Activated CD4-positive, alpha-beta memory T cell treated with anti-CD3 and anti-CD28 coated beads, Interleukin-2, amount 10 ng/mL, durations not matched to agents 7 days and 5 days (primary cell): Measurements from ENCODE around the gene BMP2K. TPM values are rescaled to one million over a fixed set of nuclear protein-coding genes. Genes with fewer than 3 reads are reported as not detected.

Experiments
- CTCF ChIA-PET: fragments of 350-600 bp; sonication (Branson Sonifier 250); formaldehyde crosslinking; loops from one replicate; lab custom pipeline; 2021; ENCODE audit warnings: antibody characterized with exemption, inconsistent platforms; lab: Charles Lee
- POLR2A ChIA-PET: fragments of 350-600 bp; sonication (Branson Sonifier 250); formaldehyde crosslinking; loops from one replicate; lab custom pipeline; 2021; ENCODE audit warnings: antibody characterized with exemption; lab: Charles Lee
- DNase-seq: peaks from one replicate; pipeline ENCODE4 v3.0.0-alpha.2; 2020
- H3K27ac Mint-ChIP-seq: one replicate; pipeline ENCODE4 v1.8.0; 2021; ENCODE audit warnings: mild to moderate bottlenecking, mixed read lengths
- H3K27me3 Mint-ChIP-seq: one replicate; pipeline ENCODE4 v1.8.0; 2021; ENCODE audit warnings: mixed read lengths
- H3K36me3 Mint-ChIP-seq: one replicate; pipeline ENCODE4 v1.8.0; 2021; ENCODE audit warnings: low read depth, mixed read lengths
- H3K4me1 Mint-ChIP-seq: one replicate; pipeline ENCODE4 v1.8.0; 2021; ENCODE audit warnings: mixed read lengths
- H3K4me3 Mint-ChIP-seq: one replicate; pipeline ENCODE4 v1.8.0; 2021; ENCODE audit warnings: mild to moderate bottlenecking, mixed read lengths
- H3K9me3 Mint-ChIP-seq: one replicate; pipeline ENCODE4 v1.8.0; 2021; ENCODE audit warnings: mixed read lengths
- total RNA-seq, 2 experiments: library from RNA; stranded (reverse); gene quantifications; one replicate each; pipeline ENCODE4 v1.2.3, GENCODE V29; 2021

The BMP2K gene
- total RNA-seq, 2 experiments from 2014 or later, result 15.6 to 15.8 TPM

- Mint-ChIP-seq H3K27ac (no peak overlapping the region), H3K4me1 (peaks cover 28% of the 10 kb centered on the region), H3K4me3 (no peak overlapping the region), H3K36me3 (no peaks in the 10 kb centered on the region), H3K9me3 (no peaks in the 10 kb centered on the region), H3K27me3 (no peaks in the 10 kb centered on the region)
- DNase-seq, result no peak
- ChIA-PET POLR2A (interaction anchor here (1.1 kb wide), 1 partner anchor 124 kb away, joined by 3 read pairs; no protein-coding TSS in a partner anchor), CTCF (interaction anchor here (0.7 to 1.0 kb wide), 3 partner anchors 11 to 13 kb away, joined by 3 to 5 read pairs (median 3); no protein-coding TSS in a partner anchor)
Observed at GRCh38 chr4:78768452-78769180, 7.5 kb upstream of the BMP2K start.

DNA sequence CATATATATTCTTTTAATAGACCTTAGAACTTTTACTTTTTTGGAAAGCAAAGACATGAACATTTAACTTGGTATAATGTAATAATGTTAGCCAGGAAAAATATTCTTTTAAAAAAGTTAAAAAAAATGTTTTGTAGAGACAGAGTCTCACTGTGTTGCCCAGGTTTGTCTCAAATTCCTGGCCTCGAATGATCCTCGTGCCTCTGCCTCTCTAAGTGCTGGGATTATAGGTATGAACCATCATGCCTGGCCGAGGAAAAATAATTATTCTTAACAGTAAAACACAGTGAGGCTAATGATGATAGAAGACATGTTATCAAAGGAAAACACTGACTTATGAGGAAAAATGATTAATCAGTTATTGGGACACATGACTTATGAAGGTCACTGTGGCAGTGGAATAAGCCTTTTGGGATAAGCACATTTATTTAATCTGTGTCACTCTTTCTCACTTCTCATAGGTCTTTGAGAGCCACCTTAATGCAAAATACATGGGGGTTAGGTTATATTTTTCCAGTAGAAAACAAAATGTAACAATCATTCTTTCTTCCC is 6.0 kb upstream of the BMP2K start:
- POLR2A ChIA-PET, result no interaction called here
- CTCF ChIA-PET, result no interaction called here
- no peaks in the 10 kb centered on the region for H3K27me3 Mint-ChIP-seq

DNA sequence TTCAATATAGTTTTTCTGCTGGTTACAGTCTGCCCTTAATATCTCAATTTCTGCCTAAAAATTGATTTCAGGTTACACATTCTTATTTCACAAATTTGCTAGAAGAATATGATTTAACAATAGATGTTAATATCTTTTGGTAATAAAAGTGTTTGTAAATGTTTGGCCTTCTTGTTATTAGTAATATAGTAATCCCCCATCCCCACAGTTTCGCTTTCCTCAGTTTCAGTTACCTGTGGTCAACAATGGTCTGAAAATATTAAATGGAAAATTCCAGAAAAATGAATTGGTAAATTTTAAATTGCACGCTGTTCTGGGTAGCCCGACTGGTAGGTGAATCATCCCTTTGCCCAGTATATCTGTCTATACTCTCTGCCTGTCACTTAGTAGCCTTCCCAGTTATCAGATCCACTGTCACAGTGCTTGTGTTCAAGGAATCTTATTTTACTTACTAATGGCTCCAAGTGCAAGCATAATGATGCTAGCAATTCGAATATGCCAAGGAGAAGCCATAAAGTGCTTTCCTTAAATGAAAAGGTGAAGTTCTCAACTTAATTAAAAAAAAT is 3.5 kb upstream of the BMP2K start:
- no peak overlapping the region for H3K27ac Mint-ChIP-seq
- H3K4me3 Mint-ChIP-seq, result no peak overlapping the region
- H3K9me3 Mint-ChIP-seq, result no peaks in the 10 kb centered on the region
- DNase-seq, result no peak
- H3K4me1 Mint-ChIP-seq, result peaks cover 40% of the 10 kb centered on the region
- CTCF ChIA-PET, result no interaction called here
- POLR2A ChIA-PET, result no interaction called here
- H3K36me3 Mint-ChIP-seq, result no peaks in the 10 kb centered on the region
- no peaks in the 10 kb centered on the region for H3K27me3 Mint-ChIP-seq

More for the DNA sequence above, 6.0 kb upstream of the BMP2K start:
- H3K36me3 Mint-ChIP-seq, result no peaks in the 10 kb centered on the region
- no peak overlapping the region for H3K27ac Mint-ChIP-seq
- peaks cover 33% of the 10 kb centered on the region for H3K4me1 Mint-ChIP-seq
- no peaks in the 10 kb centered on the region for H3K9me3 Mint-ChIP-seq
- no peak for DNase-seq
- H3K4me3 Mint-ChIP-seq, result no peak overlapping the region

- H3K4me3 Mint-ChIP-seq, result no peak overlapping the region
- H3K9me3 Mint-ChIP-seq, result no peaks in the 10 kb centered on the region
- CTCF ChIA-PET, result no interaction called here
- no peak overlapping the region for H3K27ac Mint-ChIP-seq
- H3K36me3 Mint-ChIP-seq, result no peaks in the 10 kb centered on the region
- no peaks in the 10 kb centered on the region for H3K27me3 Mint-ChIP-seq
- H3K4me1 Mint-ChIP-seq, result peaks cover 30% of the 10 kb centered on the region
- DNase-seq, result no peak
- POLR2A ChIA-PET, result interaction anchor here (0.7 to 1.0 kb wide), 2 partner anchors 116 to 212 kb away, joined by 3 to 4 read pairs; no protein-coding TSS in a partner anchor
Observed at GRCh38 chr4:78774417-78774816, 1.7 kb upstream of the BMP2K start.

- Mint-ChIP-seq H3K36me3 (no peaks in the 10 kb centered on the region), H3K4me3 (peak overlapping the region; percentile 85), H3K9me3 (no peaks in the 10 kb centered on the region), H3K4me1 (peaks cover 25% of the 10 kb centered on the region), H3K27ac (peak overlapping the region; percentile 84), H3K27me3 (no peaks in the 10 kb centered on the region)
- CTCF ChIA-PET, result no interaction called here
- DNase-seq, result peak; percentile 88
- POLR2A ChIA-PET, result interaction anchor here (1.2 kb wide), 1 partner anchor 58 kb away, joined by 3 read pairs; no protein-coding TSS in a partner anchor
Observed at GRCh38 chr4:78775303-78776078, 659 bp upstream of the BMP2K start.

DNA sequence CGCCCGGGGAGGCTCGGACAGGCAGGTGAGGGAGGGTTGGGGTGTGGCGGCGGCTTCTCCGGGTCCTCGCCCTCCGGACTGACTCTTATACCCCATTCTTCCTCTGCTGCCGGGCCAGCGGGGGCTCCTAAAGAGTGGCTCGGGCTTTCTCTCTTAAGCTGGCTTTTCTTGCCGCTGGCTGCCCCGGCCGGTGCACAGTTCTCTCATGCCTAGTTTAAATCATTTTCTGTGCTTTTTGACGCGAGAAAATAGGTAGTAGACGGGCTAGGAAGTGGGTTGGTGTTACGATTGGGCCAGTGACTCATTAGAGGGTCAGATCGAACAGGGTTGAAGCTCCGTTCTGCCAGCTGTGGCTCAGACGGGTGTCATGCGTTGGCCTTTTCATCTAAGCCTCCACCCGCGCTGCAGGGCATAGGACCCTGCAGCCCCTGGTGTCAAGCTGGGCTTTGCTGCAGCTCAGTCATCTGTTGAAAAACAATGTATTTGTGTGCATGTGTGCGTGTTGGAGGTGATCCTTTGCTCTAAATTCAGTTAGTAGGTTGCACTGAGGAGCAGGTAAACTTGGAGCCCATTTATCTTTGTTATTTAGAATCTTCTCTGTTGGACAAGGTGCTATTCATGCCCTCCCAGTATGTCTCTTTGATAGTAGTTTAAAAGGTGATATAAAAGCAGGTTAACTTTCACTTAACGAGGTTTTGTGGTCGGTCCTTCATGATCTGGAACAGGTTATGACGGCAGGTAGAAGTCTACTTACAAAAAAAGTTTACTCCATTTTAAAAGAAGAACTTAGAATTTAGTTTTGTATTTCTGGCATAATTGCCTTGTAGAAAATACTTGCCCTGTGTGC is 802 bp downstream of the BMP2K start:
- DNase-seq, result peak; percentile 63
- peaks cover 23% of the 10 kb centered on the region for H3K4me1 Mint-ChIP-seq
- H3K9me3 Mint-ChIP-seq, result no peaks in the 10 kb centered on the region
- no peaks in the 10 kb centered on the region for H3K27me3 Mint-ChIP-seq
- H3K36me3 Mint-ChIP-seq, result no peaks in the 10 kb centered on the region
- H3K4me3 Mint-ChIP-seq, result peak overlapping the region; percentile 84
- ChIA-PET CTCF (interaction anchor here (1.3 kb wide), 1 partner anchor 115 kb away, joined by 4 read pairs; no protein-coding TSS in a partner anchor), POLR2A (interaction anchor here (0.6 to 1.4 kb wide), 8 partner anchors 9 to 1714 kb away, joined by 3 to 5 read pairs (median 4); partner anchors contain the start of gene MRPL1)
- H3K27ac Mint-ChIP-seq, result peak overlapping the region; percentile 77

GRCh38 chr4:78777576-78777940 is 1.4 kb downstream of the BMP2K start:
- Mint-ChIP-seq H3K27ac (no peak overlapping the region), H3K27me3 (no peaks in the 10 kb centered on the region), H3K9me3 (no peaks in the 10 kb centered on the region), H3K4me3 (peak overlapping the region; percentile 84), H3K4me1 (peaks cover 21% of the 10 kb centered on the region), H3K36me3 (no peaks in the 10 kb centered on the region)
- no peak for DNase-seq
- ChIA-PET CTCF (interaction anchor here (1.3 kb wide), 1 partner anchor 116 kb away, joined by 4 read pairs; no protein-coding TSS in a partner anchor), POLR2A (interaction anchor here (0.7 to 1.4 kb wide), 3 partner anchors 116 to 915 kb away, joined by 3 to 5 read pairs (median 5); partner anchors contain the start of gene MRPL1)

GRCh38 chr4:78778530-78778929 is 2.4 kb downstream of the BMP2K start:
- Mint-ChIP-seq H3K36me3 (no peaks in the 10 kb centered on the region), H3K4me1 (peaks cover 19% of the 10 kb centered on the region), H3K9me3 (no peaks in the 10 kb centered on the region), H3K27ac (no peak overlapping the region), H3K4me3 (no peak overlapping the region), H3K27me3 (no peaks in the 10 kb centered on the region)
- CTCF ChIA-PET, result interaction anchor here (1.3 kb wide), 1 partner anchor 10 kb away, joined by 3 read pairs; no protein-coding TSS in a partner anchor
- DNase-seq, result no peak
- POLR2A ChIA-PET, result no interaction called here

DNA sequence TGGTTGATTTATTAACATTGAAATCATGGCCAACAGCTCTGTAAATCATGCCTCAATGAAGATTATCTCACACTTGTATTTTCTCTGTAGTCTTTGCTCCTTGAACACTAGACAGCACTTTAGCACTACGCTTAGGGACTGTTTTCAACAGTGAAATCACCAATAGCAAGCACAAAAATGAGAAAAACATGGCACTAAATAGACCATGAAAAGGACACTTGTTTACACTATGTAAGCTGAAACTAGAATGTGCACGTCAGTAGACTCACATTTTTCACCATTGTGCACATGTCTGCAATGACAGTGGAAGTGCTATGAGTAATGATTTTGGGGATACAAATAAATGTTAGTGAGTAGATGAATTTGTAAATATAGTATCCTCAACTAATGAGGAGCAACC is 3.1 kb downstream of the BMP2K start:
- Mint-ChIP-seq H3K4me1 (peaks cover 19% of the 10 kb centered on the region), H3K36me3 (no peaks in the 10 kb centered on the region), H3K27me3 (no peaks in the 10 kb centered on the region), H3K4me3 (no peak overlapping the region), H3K9me3 (no peaks in the 10 kb centered on the region), H3K27ac (no peak overlapping the region)
- CTCF ChIA-PET, result interaction anchor here (1.3 kb wide), 1 partner anchor 11 kb away, joined by 3 read pairs; no protein-coding TSS in a partner anchor
- DNase-seq, result no peak
- POLR2A ChIA-PET, result no interaction called here

- ChIA-PET CTCF (no interaction called here), POLR2A (no interaction called here)
- H3K9me3 Mint-ChIP-seq, result no peaks in the 10 kb centered on the region
- peaks cover 15% of the 10 kb centered on the region for H3K4me1 Mint-ChIP-seq
- H3K27ac Mint-ChIP-seq, result no peak overlapping the region
- H3K4me3 Mint-ChIP-seq, result no peak overlapping the region
- no peaks in the 10 kb centered on the region for H3K36me3 Mint-ChIP-seq
- no peak for DNase-seq
- H3K27me3 Mint-ChIP-seq, result no peaks in the 10 kb centered on the region
Observed at GRCh38 chr4:78780093-78780492, 3.9 kb downstream of the BMP2K start.

DNA sequence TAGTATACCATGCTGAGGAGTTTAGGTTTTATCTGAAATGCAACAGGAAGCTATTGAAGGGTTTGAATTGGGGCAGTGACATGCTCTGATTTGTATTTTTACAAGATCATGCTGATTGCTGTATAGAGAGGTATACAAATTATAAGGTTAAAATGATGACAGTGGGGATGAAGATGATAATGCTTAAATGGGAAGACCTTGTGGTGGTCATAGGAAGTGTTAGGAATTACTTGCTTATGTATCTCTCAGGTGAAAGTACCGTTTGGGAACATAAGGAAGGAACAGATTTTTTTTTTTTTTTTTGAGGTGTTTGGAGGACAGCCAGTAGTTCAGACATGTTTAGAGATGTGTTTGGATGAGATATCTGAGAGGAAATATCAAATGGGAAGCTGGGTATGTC is 5.0 kb downstream of the BMP2K start:
- Mint-ChIP-seq H3K9me3 (no peaks in the 10 kb centered on the region), H3K4me1 (peaks cover 13% of the 10 kb centered on the region), H3K4me3 (no peak overlapping the region), H3K36me3 (no peaks in the 10 kb centered on the region), H3K27ac (no peak overlapping the region), H3K27me3 (no peaks in the 10 kb centered on the region)
- POLR2A ChIA-PET, result no interaction called here
- DNase-seq, result no peak
- CTCF ChIA-PET, result no interaction called here

DNA sequence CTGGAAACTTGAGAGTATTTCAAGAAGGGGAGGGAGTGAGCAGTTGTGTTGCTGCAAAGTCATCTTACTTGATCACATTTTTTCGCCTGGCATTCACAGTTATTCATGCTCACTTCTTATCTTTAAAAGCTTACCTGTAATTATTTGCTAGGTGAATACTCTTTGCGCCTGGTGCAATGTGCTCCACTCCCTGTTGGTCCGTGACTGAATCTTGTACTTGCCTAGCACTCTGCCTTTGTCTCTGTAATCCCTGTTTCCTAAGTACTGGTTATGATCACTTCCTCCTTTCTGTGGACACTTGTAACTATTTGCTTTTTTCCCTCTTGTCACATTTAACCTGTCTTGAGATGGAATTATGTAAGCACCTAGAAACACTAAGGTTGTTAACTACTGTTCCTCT is 5.8 kb downstream of the BMP2K start:
- no peaks in the 10 kb centered on the region for H3K36me3 Mint-ChIP-seq
- no peak overlapping the region for H3K4me3 Mint-ChIP-seq
- CTCF ChIA-PET, result no interaction called here
- no peak overlapping the region for H3K27ac Mint-ChIP-seq
- H3K4me1 Mint-ChIP-seq, result peaks cover 11% of the 10 kb centered on the region
- DNase-seq, result no peak
- no peaks in the 10 kb centered on the region for H3K27me3 Mint-ChIP-seq
- H3K9me3 Mint-ChIP-seq, result no peaks in the 10 kb centered on the region
- POLR2A ChIA-PET, result no interaction called here
